Sigmoid colon (tissue), 7 donors: ENCODE data around the gene SSR4. TPM values are rescaled to one million over a fixed set of nuclear protein-coding genes. Genes with fewer than 3 reads are reported as not detected.

Experiments used
- DNase-seq: peaks from one replicate; pipeline ENCODE4 v3.0.0-alpha.2; 2019
- H3K27ac ChIP-seq, 4 donors: fragments of 200-600 bp; sonication (generic); one replicate each; pipeline ENCODE4 v1.5.1; 2016 to 2019; ENCODE audit warnings: mild to moderate bottlenecking in 1 of 4
- H3K27me3 ChIP-seq, 3 donors: fragments of 200-600 bp; sonication (generic); one replicate each; pipeline ENCODE4 v1.5.1; 2019; ENCODE audit warnings: mild to moderate bottlenecking in 1 of 3
- H3K36me3 ChIP-seq, 4 donors: fragments of 200-600 bp; sonication (generic); one replicate each; pipeline ENCODE4 v1.5.1; 2016 to 2019
- H3K4me1 ChIP-seq, 4 donors: fragments of 200-600 bp; sonication (generic); one replicate each; pipeline ENCODE4 v1.5.1; 2017 to 2019
- H3K4me3 ChIP-seq, 4 donors: fragments of 200-600 bp; sonication (generic); one replicate each; pipeline ENCODE4 v1.5.1; 2017 to 2019; ENCODE audit warnings: mild to moderate bottlenecking in 2 of 4, moderate library complexity in 1 of 4
- H3K9me3 ChIP-seq, 4 donors: fragments of 200-600 bp in 3 of 4; sonication (generic) in 3 of 4; one replicate each; pipeline versions ENCODE4 v1.5.1 to v1.6.1; 2013 to 2019
- CTCF ChIP-seq, 4 experiments: fragments of 450-650 bp in 3 of 4; fragments of 200-600 bp in 1 of 4; IDR thresholded peaks; one replicate each; pipeline ENCODE4 v1.5.1; 2016 to 2019; ENCODE audit warnings: antibody characterized with exemption in 4 of 4, mild to moderate bottlenecking in 3 of 4, moderate library complexity in 2 of 4
- EP300 ChIP-seq, 4 donors: sonication (generic); formaldehyde crosslinking; IDR thresholded peaks; one replicate each; pipeline ENCODE4 v1.6.1; 2017; ENCODE audit warnings: antibody characterized with exemption in 4 of 4
- POLR2A ChIP-seq, 2 donors: fragments of 450-650 bp; IDR thresholded peaks; one replicate each; pipeline ENCODE4 v1.6.1; 2016; ENCODE audit warnings: antibody characterized with exemption in 2 of 2, mild to moderate bottlenecking in 2 of 2, moderate library complexity in 2 of 2
- POLR2AphosphoS5 ChIP-seq, 4 donors: sonication (generic); formaldehyde crosslinking; IDR thresholded peaks; one replicate each; pipeline ENCODE4 v1.6.1; 2017; ENCODE audit warnings: antibody characterized with exemption in 4 of 4
- WGBS, 2 donors: extraction: QIAGEN DNeasy Blood & Tissue Kit; methylation state at CpG; one replicate each; pipeline ENCODE4 v1.1.7; 2013; 5-methylcytosine and 5-hydroxymethylcytosine counted together
- intact Hi-C: fragments of 100-400 bp; cut with DNase I; formaldehyde crosslinking; loops from one replicate; pipeline ENCODE4 v1.15.1; 2023
- polyA plus RNA-seq, 3 donors: library from polyadenylated mRNA; stranded (reverse); fragments of 200-250 nt; gene quantifications; one replicate each; pipeline ENCODE4 v1.2.3, GENCODE V29; 2013
- total RNA-seq, 4 donors: library from RNA; depleted of rRNA; stranded (reverse); fragments of >200 nt; gene quantifications; one replicate each; pipeline ENCODE4 v1.1.0, GENCODE V29; 2016
- donor health status: healthy with polysubstance abuse.
- donor health status: Bipolar disorder and iron deficiency.
- donor health status: healthy.

Gene SSR4
- total and polyA plus RNA-seq, 7 donors, result 143 to 494 (median 177) TPM

- H3K27me3 ChIP-seq, result no peaks in the 10 kb centered on the region
- intact Hi-C loops, result no loop called here
- TF ChIP-seq CTCF (IDR thresholded peaks at IDR 0.05) (no peak), POLR2A (IDR thresholded peaks at IDR 0.05) (no peak), POLR2AphosphoS5 (IDR thresholded peaks at IDR 0.05) (no peak), EP300 (IDR thresholded peaks at IDR 0.05) (no peak)
Measured at GRCh38 chrX:153755136-153755535, 39.3 kb upstream of the SSR4 start.

GRCh38 chrX:153761863-153762262, 32.6 kb upstream of the SSR4 start:
- Histone ChIP-seq H3K36me3 (no peaks in the 10 kb centered on the region), H3K4me3 (no peak overlapping the region), H3K27me3 (no peaks in the 10 kb centered on the region), H3K4me1 (peaks cover 0 to 26% (median 9%) of the 10 kb centered on the region in 4 donors), H3K9me3 (no peaks in the 10 kb centered on the region), H3K27ac (no peak overlapping the region)
- intact Hi-C loops, result no loop called here
- 85 to 92% methylated on average over 15 of the region's 15 CpGs for WGBS, 2 donors
- TF ChIP-seq EP300 (IDR thresholded peaks at IDR 0.05) (no peak), POLR2A (IDR thresholded peaks at IDR 0.05) (no peak), CTCF (IDR thresholded peaks at IDR 0.05) (no peak), POLR2AphosphoS5 (IDR thresholded peaks at IDR 0.05) (no peak)
- peak; percentile 57 for DNase-seq

More at GRCh38 chrX:153755136-153755535, 39.3 kb upstream of the SSR4 start:
- DNase-seq, result no peak
- WGBS, 2 donors, result 79 to 86% methylated on average over 1 of the region's 1 CpG
- no peaks in the 10 kb centered on the region for H3K36me3 ChIP-seq
- no peak overlapping the region for H3K27ac ChIP-seq
- H3K9me3 ChIP-seq, result no peaks in the 10 kb centered on the region
- H3K4me1 ChIP-seq, result no peaks in the 10 kb centered on the region
- H3K4me3 ChIP-seq, result no peak overlapping the region

DNA sequence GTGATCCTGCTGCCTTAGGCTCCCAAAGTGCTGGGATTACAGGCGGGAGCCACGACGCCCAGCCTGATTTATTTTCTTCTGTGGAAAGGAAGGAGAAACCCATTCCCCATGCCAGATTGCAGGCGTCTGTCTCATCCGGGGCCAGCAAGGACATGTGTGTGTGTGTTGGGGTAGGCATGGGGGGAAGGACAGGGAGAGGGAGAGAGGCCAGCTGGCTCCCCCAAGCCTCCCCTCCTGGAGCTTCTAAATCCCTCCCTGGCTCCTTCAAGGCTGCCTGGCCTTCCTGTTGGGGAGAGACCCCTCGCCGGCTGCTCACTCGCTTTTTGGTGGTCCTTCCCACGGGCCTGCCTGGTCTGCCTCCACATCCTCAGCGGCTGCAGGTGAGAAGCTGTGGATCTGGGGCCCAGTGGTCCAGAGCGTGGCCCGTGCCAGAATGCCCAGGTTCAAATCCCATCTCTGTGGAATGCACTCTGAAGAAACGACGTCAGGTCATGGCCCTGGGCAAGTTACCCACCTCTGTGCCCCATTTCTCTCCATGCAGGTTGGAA, 31.8 kb upstream of the SSR4 start:
- 89 to 91% methylated on average over 14 of the region's 14 CpGs for WGBS, 2 donors
- Histone ChIP-seq H3K36me3 (no peaks in the 10 kb centered on the region), H3K27ac (no peak overlapping the region), H3K4me1 (peaks cover 0 to 34% (median 16%) of the 10 kb centered on the region in 4 donors), H3K4me3 (no peak overlapping the region), H3K9me3 (no peaks in the 10 kb centered on the region), H3K27me3 (no peaks in the 10 kb centered on the region)
- TF ChIP-seq POLR2A (IDR thresholded peaks at IDR 0.05) (no peak), CTCF (IDR thresholded peaks at IDR 0.05) (no peak), EP300 (IDR thresholded peaks at IDR 0.05) (no peak), POLR2AphosphoS5 (IDR thresholded peaks at IDR 0.05) (no peak)
- no peak for DNase-seq
- intact Hi-C loops, result no loop called here

DNA sequence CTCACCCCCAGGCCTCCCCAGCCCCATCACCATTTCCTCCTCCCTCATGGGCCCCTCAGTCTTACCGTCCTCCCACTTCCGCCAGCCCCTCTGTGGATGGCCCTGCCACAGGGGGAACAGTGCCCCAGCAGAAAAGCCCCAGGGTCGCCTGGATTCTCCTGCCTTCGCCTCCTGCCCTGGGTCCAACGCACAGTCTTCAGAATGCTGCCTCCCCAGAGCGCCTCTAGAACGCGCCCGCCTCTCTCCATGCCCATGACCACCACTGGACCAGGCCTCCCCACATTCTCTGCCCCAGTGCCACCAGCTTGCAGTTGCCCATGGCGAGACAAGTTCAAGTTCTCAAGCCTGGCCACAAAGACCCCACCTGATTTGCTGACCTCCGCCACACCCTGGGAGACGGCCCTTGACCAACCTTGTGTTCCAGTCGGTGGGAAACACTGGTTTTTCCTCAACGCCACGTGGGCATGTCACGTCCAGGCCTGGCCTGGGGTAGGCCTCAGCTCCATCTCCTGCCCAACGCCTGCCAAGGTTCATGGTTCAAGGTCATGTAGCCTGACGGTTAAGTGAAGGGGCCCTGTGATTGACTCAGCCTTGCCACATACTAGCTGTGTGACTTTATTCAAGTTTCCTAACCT, 31.1 kb upstream of the SSR4 start:
- Histone ChIP-seq H3K27me3 (no peaks in the 10 kb centered on the region), H3K27ac (no peak overlapping the region), H3K4me3 (no peak overlapping the region), H3K36me3 (no peaks in the 10 kb centered on the region), H3K9me3 (no peaks in the 10 kb centered on the region), H3K4me1 (peaks cover 0 to 34% (median 16%) of the 10 kb centered on the region in 4 donors)
- TF ChIP-seq EP300 (IDR thresholded peaks at IDR 0.05), result no peak
- no peak for TF ChIP-seq POLR2A (IDR thresholded peaks at IDR 0.05)
- no peak for TF ChIP-seq CTCF (IDR thresholded peaks at IDR 0.05)
- TF ChIP-seq POLR2AphosphoS5 (IDR thresholded peaks at IDR 0.05), result no peak
- DNase-seq, result peak; percentile 61
- intact Hi-C loops, result no loop called here
- 72 to 84% methylated on average over 18 of the region's 18 CpGs for WGBS, 2 donors
